H54 (cell line): Measurements from ENCODE around the gene MLYCD.

Source experiments
- DNase-seq: peaks from one replicate; pipeline ENCODE4 v3.0.0; 2011; ENCODE audit warnings: low spot score, mixed read lengths; ENCODE audit not compliant: insufficient read length
- FAIRE-seq: peaks from 3 replicates; lab custom pipeline; 2011; peaks lifted over from hg19 to GRCh38; lab: Jason Lieb, UNC
- POLR2A ChIP-seq: IDR thresholded peaks from 2 replicates; pipeline ENCODE4 v1.6.1; 2011; ENCODE audit warnings: low read depth, mild to moderate bottlenecking, low read length

MLYCD gene

GRCh38 chr16:83907631-83908250 lies 8.8 kb downstream of the MLYCD start:
- no peak for TF ChIP-seq POLR2A
- DNase-seq (no peak), FAIRE-seq (no peak)

- DNase-seq (no peak), FAIRE-seq (no peak)
- no peak for TF ChIP-seq POLR2A
These were observed 9.9 kb downstream of the MLYCD start for GRCh38 chr16:83908798-83909197.

DNA sequence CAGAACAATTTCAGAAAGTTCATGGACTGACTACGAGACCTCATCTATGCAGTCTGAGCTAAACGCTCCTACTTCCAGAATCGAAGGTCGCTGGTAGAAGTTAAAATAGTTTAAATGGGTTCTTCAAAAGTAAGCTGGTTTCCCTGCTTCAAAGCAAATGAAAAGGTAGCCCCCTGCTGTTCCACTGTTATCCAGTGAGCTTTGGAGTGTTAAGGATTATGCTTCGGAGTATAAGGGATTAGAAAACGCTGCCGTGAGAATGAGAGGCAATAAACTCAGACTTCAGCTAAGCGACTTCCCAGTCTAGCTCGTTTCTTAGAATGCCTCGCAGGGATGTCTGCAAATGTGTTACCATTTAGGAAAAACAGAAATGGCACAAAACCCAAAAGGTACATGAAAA lies 12.4 kb downstream of the MLYCD start:
- FAIRE-seq (no peak), DNase-seq (no peak)
- TF ChIP-seq POLR2A: no peak

DNA sequence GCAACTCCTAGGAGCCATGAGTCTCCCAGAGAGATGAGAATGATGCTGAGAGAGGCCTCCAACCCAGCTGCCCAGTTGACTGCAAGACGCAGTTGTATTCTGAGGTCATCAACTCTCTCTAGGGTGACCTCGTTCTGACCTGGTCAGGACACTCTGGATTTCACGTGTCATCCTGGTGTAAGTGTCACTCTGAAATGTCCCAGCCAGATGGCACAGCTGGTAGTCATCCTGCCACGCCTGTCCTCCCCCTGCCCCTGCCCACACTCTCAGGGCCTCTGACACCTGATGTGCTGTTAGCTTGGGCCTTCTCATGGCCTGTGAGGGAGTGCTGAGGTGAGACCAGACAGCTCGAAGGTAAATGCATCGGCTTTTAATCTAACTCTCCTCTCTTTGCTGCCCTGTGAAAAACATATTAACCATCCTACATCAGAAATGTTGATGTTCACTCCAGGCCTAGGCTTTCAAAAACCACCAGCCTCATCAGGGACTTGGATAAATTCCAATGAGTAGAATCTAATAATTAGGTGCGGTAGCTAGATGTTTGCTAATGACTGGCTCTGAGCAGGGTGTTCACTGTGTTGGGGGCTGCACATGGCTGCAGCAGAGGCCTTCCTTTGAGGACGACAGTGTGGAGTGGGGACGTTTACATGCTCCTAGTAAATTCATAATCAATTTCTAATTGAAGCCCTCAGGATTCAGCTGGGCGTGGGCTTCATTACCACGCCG lies 13.8 kb downstream of the MLYCD start:
- DNase-seq: no peak
- no peak for FAIRE-seq

GRCh38 chr16:83913245-83913633 lies 14.3 kb downstream of the MLYCD start:
- TF ChIP-seq POLR2A: no peak
- DNase-seq (no peak), FAIRE-seq (no peak)

More for the DNA sequence above, 13.8 kb downstream of the MLYCD start:
- no peak for TF ChIP-seq POLR2A

GRCh38 chr16:83914091-83914710 lies 15.3 kb downstream of the MLYCD start:
- FAIRE-seq (no peak), DNase-seq (no peak)
- TF ChIP-seq POLR2A: no peak

GRCh38 chr16:83915081-83915480 lies 16.2 kb downstream of the MLYCD start:
- DNase-seq (no peak), FAIRE-seq (no peak)
- TF ChIP-seq POLR2A: no peak

- TF ChIP-seq POLR2A: no peak
- DNase-seq (no peak), FAIRE-seq (no peak)
These were observed 16.6 kb downstream of the MLYCD start for GRCh38 chr16:83915491-83915890.

- TF ChIP-seq POLR2A: no peak
- no peak for FAIRE-seq
- DNase-seq: no peak
These were observed 18.5 kb downstream of the MLYCD start for GRCh38 chr16:83917152-83918120.

GRCh38 chr16:83920894-83921491 lies 22.1 kb downstream of the MLYCD start:
- no peak for TF ChIP-seq POLR2A
- no peak for FAIRE-seq
- no peak for DNase-seq

DNA sequence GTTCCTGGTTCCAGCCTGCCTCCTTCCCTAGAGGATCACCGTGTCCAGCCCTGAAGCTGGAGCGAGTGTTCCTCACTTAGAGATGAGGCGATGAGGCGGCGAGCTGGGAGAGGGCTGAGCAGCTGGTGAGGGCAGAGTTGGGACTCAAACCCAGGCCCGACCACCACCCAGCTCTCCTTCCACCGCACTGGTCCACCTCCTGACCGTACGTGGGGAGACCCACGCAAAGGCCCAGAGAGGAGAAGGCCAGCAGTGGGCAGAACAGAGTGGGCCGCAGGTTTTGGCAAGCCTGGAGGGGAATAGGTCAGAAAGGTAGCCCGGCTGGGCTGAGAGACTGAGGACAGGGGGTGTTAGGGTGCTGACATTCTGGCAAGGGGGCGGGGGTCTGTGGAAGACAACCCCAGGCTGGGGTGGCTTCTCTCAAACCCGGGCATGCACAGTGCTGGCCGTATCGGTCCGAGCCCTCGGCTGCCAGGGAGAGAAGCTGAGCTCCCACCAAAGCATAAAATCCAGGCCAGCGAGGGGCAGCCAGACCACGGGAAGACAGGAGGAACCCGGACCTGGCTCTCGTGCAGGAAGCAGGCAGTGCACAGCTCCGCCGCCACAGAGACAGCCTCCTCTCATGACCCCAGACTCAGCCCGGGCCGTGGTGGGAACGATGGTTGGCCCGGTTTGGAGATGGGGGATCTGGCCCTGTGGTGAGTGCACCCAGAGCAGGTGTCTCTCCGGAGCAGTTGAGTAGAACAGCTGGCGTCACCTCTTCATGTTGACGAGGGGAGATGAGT lies 24.9 kb downstream of the MLYCD start:
- DNase-seq: no peak
- TF ChIP-seq POLR2A: no peak
- no peak for FAIRE-seq

DNA sequence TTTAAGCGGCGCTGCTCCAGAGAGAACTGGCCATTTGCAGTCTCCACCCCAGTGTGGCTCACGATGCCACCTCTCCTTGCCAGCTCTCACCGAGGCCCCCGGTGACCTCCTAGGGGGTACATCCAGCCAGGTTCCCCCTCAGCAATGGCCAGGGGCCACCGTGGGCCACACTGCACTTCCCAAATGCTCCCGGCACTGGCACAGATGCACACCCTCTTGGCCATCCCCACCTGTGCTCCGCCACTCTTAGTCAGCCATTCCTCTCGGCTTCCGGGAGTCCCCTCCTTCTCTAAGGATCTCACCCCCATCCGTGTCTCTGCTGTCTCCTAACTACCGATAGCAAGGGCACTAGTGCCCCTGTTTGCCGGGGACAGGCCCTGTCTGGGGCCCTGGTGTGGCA lies 25.8 kb downstream of the MLYCD start:
- no peak for FAIRE-seq
- DNase-seq: no peak
- TF ChIP-seq POLR2A: no peak
